Measurements from ENCODE around the gene LRRK1. TPM values are rescaled to one million over a fixed set of nuclear protein-coding genes. Genes with fewer than 3 reads are reported as not detected.

The LRRK1 gene
- total and polyA plus RNA-seq, 2 of the 4 experiments (the other 2 are of a cell fraction) = 3.0 to 5.8 TPM

DNA sequence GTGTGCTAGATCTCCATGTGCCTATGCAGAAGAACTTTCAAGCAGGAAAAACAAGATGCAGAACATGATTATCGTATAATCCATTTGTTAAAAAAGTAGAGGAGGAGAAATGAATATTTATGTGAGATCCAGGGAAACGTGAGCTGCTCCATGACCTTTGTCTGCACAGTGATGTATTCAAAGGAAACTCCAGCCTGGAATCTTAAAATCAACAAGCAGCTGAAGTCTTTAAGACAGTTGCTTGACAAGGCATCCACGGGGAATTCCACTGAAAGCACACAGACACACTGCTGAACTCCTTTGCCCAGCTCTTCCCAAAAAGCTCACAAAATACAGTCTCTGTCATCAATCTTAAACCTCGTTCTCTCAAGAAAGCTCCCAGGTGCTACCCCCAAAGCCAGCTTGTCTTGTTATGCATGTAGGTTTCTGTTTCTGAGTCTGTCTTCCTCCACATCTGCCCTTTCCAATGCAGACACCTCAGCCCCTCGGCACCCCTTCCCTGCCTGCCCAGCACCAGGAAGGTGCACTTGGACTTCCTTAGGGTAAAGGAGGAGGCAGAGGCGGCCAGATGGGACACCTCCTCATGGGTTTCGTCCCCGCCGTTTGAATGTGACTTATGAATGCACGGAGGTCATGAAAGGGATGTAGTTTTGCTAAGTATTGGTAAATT is 28.7 kb downstream of the LRRK1 start:
- Histone ChIP-seq H3K4me3 (ENCODE audit: insufficient read depth, low read depth, low read length) (no peak overlapping the region), H2BK15ac (ENCODE audit: low read depth, low read length) (no peak overlapping the region), H4K8ac (ENCODE audit: low read depth in 2 of 2, low read length in 2 of 2) (no peak overlapping the region), H2AFZ (replicated peaks; ENCODE audit: low read length, poor library complexity) (peak overlapping the region; percentile 69), H2BK120ac (ENCODE audit: low read depth, low read length) (no peak overlapping the region), H2BK5ac (ENCODE audit: low read depth, low read length, poor library complexity, severe bottlenecking) (no peak overlapping the region), H3K56ac (ENCODE audit: extremely low read depth, insufficient read depth, low read length) (no peak overlapping the region), H3K4ac (ENCODE audit: low read depth, low read length) (no peak overlapping the region), H3K27ac (ENCODE audit: insufficient read depth, low read length) (no peak overlapping the region), H3K23ac (ENCODE audit: low read depth, low read length) (no peak overlapping the region), H3K4me1 (ENCODE audit: control insufficient read depth, insufficient read depth, low read length) (peaks cover 10% of the 10 kb centered on the region), H3K36me3 (ENCODE audit: control insufficient read depth, insufficient read depth, low read length) (no peaks in the 10 kb centered on the region), H2BK20ac (ENCODE audit: low read depth, low read length) (no peak overlapping the region), H3K4me2 (ENCODE audit: low read depth, low read length) (peak overlapping the region; percentile 67), H2AK5ac (ENCODE audit: low read depth, low read length) (peak overlapping the region; percentile 40; the same call in 1 of the 2 replicates), H3K18ac (ENCODE audit: low read depth, low read length) (peak overlapping the region; percentile 51), H3K9me3 (ENCODE audit: control insufficient read depth, insufficient read depth, low read length) (no peaks in the 10 kb centered on the region), H4K5ac (ENCODE audit: low read depth, low read length) (0 out of 2 replicates have a peak overlapping the region, but pooled peaks have one; percentile 10), H4K91ac (ENCODE audit: insufficient read depth, low read depth, low read length) (no peak overlapping the region), H3K9ac (ENCODE audit: low read depth, low read length) (no peak overlapping the region), H3K79me1 (ENCODE audit: low read depth in 1 of 2, low read length in 2 of 2) (peaks cover 0 to 3% of the 10 kb centered on the region in 2 experiments; a peak in 1 of 4 replicates), H3K14ac (replicated peaks; ENCODE audit: low read depth, low read length) (no peak overlapping the region), H4K20me1 (ENCODE audit: insufficient read depth, low read length) (no peaks in the 10 kb centered on the region), H3K27me3 (ENCODE audit: control insufficient read depth, insufficient read depth, low read length) (no peaks in the 10 kb centered on the region), H2AK9ac (replicated peaks; ENCODE audit: low read depth, low read length, poor library complexity) (no peak overlapping the region), H3K9me1 (ENCODE audit: insufficient read depth, low read length) (no peaks in the 10 kb centered on the region; the same call in 1 of the 2 replicates)
- ChIA-PET POLR2A (ENCODE audit: unreplicated experiment) (no interaction called here), CTCF (no interaction called here)
- no peak for TF ChIP-seq RAD21 (IDR thresholded peaks at IDR 0.05; ENCODE audit: low read length)
- TF ChIP-seq, protein P1, sequence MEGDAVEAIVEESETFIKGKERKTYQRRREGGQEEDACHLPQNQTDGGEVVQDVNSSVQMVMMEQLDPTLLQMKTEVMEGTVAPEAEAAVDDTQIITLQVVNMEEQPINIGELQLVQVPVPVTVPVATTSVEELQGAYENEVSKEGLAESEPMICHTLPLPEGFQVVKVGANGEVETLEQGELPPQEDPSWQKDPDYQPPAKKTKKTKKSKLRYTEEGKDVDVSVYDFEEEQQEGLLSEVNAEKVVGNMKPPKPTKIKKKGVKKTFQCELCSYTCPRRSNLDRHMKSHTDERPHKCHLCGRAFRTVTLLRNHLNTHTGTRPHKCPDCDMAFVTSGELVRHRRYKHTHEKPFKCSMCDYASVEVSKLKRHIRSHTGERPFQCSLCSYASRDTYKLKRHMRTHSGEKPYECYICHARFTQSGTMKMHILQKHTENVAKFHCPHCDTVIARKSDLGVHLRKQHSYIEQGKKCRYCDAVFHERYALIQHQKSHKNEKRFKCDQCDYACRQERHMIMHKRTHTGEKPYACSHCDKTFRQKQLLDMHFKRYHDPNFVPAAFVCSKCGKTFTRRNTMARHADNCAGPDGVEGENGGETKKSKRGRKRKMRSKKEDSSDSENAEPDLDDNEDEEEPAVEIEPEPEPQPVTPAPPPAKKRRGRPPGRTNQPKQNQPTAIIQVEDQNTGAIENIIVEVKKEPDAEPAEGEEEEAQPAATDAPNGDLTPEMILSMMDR (conservative IDR thresholded peaks at IDR 0.05; ENCODE audit: low read depth, low read length) = no peak
- no peak for TF ChIP-seq FOS (IDR thresholded peaks at IDR 0.05; ENCODE audit: low read depth, low read length)
- TF ChIP-seq BHLHE40 (IDR thresholded peaks at IDR 0.05; ENCODE audit: low read depth, low read length) = peak; percentile 60; the same call in 1 of the 2 replicates
- TF ChIP-seq SMC3 (IDR thresholded peaks at IDR 0.05; ENCODE audit: low read depth, low read length) = no peak
- TF ChIP-seq, protein P2, sequence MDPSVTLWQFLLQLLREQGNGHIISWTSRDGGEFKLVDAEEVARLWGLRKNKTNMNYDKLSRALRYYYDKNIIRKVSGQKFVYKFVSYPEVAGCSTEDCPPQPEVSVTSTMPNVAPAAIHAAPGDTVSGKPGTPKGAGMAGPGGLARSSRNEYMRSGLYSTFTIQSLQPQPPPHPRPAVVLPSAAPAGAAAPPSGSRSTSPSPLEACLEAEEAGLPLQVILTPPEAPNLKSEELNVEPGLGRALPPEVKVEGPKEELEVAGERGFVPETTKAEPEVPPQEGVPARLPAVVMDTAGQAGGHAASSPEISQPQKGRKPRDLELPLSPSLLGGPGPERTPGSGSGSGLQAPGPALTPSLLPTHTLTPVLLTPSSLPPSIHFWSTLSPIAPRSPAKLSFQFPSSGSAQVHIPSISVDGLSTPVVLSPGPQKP (IDR thresholded peaks at IDR 0.05; ENCODE audit: borderline replicate concordance, low read depth, low read length) = no peak
- TF ChIP-seq CEBPB (IDR thresholded peaks at IDR 0.05; ENCODE audit: low read depth, low read length) = no peak
- ATAC-seq (ENCODE audit: low read depth) (peak; percentile 60), DNase-seq (peak; percentile 56)
- no TSS peak for BruUV-seq (replicated peaks)
- in situ Hi-C loops (cut with MboI; ENCODE audit: low sequenced_read_pairs) = no loop called here
- dilution Hi-C loops (cut with HindIII; ENCODE audit: low sequenced_read_pairs, unreplicated experiment) = no loop called here
- 26% methylated on average over 3 of the region's 10 CpGs; no CpG with 5 or more reads in 1 of the 2 experiments for WGBS, 2 experiments (ENCODE audit: extremely low coverage in 2 of 2, insufficient read length in 1 of 2)
- intact Hi-C loops (cut with micrococcal nuclease) = no loop called here
